ENCODE measurements around the gene MATN1. TPM values are rescaled to one million over a fixed set of nuclear protein-coding genes. Genes with fewer than 3 reads are reported as not detected.

The MATN1 gene
- total RNA-seq, 4 donors from 2014 or later: 0.98 TPM; not detected in 3

DNA sequence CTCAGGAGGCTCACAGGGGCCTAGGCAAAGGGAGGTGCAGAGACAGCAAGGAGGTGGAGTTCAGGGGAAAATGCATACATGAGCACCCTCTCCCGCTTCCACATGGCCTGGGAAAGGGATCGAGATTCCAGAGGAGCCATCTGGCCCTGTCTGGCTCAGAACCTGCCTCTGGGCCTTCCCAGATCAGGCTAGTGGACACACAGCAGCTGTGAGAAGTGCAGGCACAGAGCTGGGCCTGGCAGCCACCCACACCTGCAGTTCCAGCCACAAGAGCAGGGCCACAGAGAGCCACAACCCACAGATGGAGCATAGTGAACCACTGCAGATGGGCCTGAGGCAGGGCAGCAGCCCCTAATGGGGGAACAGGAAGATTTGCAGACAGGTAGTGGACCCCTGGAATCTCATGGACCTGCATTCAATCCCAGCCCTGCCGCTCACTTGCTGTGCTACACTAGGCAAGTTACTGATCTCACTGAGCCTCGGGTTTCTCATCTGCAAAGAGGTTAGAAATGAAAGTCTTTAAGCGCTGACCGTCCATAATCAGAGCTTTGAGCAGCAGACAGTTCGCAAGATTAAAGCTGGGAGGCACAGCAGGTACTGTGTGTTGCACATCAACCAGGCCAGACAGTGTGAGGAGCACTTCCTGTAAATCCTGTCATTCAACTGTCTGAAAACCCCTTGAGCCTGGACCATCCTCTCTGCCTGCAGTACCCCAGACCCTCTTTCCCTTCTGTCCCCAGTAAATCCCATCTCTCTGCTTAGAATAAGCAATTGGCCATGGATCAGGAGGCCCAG, 58.0 kb downstream of the MATN1 start:
- TF ChIP-seq, protein P1, sequence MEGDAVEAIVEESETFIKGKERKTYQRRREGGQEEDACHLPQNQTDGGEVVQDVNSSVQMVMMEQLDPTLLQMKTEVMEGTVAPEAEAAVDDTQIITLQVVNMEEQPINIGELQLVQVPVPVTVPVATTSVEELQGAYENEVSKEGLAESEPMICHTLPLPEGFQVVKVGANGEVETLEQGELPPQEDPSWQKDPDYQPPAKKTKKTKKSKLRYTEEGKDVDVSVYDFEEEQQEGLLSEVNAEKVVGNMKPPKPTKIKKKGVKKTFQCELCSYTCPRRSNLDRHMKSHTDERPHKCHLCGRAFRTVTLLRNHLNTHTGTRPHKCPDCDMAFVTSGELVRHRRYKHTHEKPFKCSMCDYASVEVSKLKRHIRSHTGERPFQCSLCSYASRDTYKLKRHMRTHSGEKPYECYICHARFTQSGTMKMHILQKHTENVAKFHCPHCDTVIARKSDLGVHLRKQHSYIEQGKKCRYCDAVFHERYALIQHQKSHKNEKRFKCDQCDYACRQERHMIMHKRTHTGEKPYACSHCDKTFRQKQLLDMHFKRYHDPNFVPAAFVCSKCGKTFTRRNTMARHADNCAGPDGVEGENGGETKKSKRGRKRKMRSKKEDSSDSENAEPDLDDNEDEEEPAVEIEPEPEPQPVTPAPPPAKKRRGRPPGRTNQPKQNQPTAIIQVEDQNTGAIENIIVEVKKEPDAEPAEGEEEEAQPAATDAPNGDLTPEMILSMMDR (IDR thresholded peaks at IDR 0.05): no peak
- no peak for TF ChIP-seq POLR2AphosphoS5 (IDR thresholded peaks at IDR 0.05)
- Histone ChIP-seq H3K9me3 (no peaks in the 10 kb centered on the region), H3K27ac (no peak overlapping the region), H3K36me3 (no peaks in the 10 kb centered on the region), H3K4me1 (peaks cover 33% of the 10 kb centered on the region), H3K27me3 (no peaks in the 10 kb centered on the region), H3K4me3 (no peak overlapping the region)
- WGBS: 75% methylated on average over 7 of the region's 7 CpGs
- DNase-seq (ENCODE audit: low spot score in 2 of 2): peak in 1 of 2 donors; percentile 31

DNA sequence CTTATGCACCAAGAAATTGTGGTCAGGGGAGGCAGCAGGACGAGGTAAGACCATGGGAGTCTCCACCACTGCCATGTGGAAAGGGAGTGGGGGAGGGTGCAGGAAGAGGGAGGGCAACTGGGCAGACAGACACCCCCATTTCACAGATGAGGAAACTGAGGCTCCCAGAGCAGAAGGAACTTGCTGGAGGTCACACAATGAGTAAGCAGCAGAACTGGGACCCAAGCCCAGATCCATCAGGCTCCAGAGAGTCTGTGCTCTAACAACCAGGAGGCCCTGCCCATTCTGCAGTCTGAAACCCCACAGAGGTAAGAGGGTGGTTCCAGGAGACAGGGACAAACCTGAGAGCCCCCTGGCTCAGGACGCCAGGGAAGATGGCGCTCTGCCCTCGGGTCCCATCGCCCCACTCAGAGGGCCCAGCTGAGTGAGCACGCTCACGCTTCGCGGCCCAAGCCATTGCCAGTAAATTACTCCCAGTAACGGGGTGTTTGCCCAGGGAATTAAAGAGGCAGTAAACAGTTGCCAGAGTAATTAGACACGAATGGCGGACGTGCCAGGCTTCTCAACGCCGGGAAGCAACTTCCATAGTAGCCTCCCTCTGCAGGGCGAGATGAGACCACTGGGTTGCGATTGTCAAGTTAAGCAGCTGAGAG, 59.2 kb downstream of the MATN1 start:
- peaks cover 27% of the 10 kb centered on the region for H3K4me1 ChIP-seq
- no peak overlapping the region for H3K4me3 ChIP-seq
- TF ChIP-seq POLR2AphosphoS5 (IDR thresholded peaks at IDR 0.05) (no peak), EP300 (IDR thresholded peaks at IDR 0.05) (no peak)
- TF ChIP-seq, protein P1 (IDR thresholded peaks at IDR 0.05): no peak
- H3K27ac ChIP-seq: peak overlapping the region; percentile 10
- H3K36me3 ChIP-seq: no peaks in the 10 kb centered on the region
- no peaks in the 10 kb centered on the region for H3K9me3 ChIP-seq
- WGBS: 47% methylated on average over 17 of the region's 17 CpGs
- peak in 1 of 2 donors; percentile 48 for DNase-seq (ENCODE audit: low spot score in 2 of 2)
- H3K27me3 ChIP-seq: no peaks in the 10 kb centered on the region

DNA sequence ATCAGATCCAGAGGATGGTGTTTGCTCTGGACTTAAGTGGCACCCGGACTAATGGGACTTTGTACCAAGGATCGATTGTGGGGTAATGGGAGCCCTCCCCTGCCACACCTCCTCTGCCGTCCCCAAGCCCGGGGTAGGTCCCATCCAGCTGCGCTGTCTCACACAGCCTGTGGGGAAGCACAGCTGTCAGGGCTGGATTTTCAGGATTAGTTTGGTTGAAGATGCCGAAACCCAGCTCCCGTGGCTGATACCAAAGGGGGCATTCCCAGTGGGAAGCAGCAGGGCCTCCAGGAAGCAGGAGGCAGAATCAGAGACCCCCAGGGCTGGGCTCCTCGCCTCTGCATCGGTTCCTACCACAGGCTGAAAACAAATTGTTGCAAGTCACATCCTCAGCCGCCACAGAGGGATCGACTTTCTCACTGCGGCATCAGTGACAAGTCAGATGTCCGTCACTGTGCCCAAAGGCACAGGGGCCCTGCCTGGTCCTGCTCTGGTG, 59.7 kb downstream of the MATN1 start:
- H3K4me1 ChIP-seq: peaks cover 25% of the 10 kb centered on the region
- 20% methylated on average over 1 of the region's 13 CpGs for WGBS
- no peaks in the 10 kb centered on the region for H3K9me3 ChIP-seq
- H3K27ac ChIP-seq: no peak overlapping the region
- H3K27me3 ChIP-seq: no peaks in the 10 kb centered on the region
- H3K36me3 ChIP-seq: no peaks in the 10 kb centered on the region
- TF ChIP-seq POLR2A (IDR thresholded peaks at IDR 0.05): no peak
- TF ChIP-seq, protein P1 (IDR thresholded peaks at IDR 0.05): no peak
- no peak overlapping the region for H3K4me3 ChIP-seq
- DNase-seq (ENCODE audit: low spot score in 2 of 2): peak in 1 of 2 donors; percentile 45

DNA sequence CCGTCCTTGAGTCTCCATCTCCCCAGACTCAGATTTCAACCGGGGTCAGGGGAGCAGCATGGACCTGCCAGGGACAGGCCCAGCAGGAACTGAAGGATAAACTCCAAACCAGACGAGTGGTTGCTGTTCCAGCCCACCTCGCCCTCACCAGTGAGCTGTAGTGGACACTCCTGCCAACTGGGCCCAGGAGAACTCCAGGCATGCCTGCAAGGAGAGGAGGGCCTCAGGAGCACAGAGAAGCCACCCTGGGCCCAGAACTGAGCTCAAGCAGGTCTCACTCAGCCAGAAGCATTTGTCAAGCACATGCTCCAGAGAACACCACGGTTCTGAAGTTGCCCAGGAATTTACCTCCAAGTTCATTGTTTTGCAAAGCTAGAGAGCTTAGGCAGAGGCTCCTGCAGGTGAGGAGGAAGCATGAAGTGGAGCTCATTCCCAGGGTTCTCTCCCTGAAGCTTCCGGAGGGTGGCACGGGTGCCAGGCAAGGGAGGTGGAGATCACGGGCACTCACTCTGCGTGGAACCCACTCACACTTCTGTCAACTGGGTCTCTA, 61.0 kb downstream of the MATN1 start:
- TF ChIP-seq POLR2AphosphoS5 (IDR thresholded peaks at IDR 0.05): no peak
- no peak for TF ChIP-seq POLR2A (IDR thresholded peaks at IDR 0.05)
- no peak overlapping the region for H3K27ac ChIP-seq
- H3K36me3 ChIP-seq: no peaks in the 10 kb centered on the region
- H3K4me1 ChIP-seq: peaks cover 15% of the 10 kb centered on the region
- DNase-seq (ENCODE audit: low spot score in 2 of 2): peak in 1 of 2 donors; percentile 33
- H3K4me3 ChIP-seq: no peak overlapping the region
- no peaks in the 10 kb centered on the region for H3K9me3 ChIP-seq
- H3K27me3 ChIP-seq: peaks cover 5% of the 10 kb centered on the region
- 70% methylated on average over 4 of the region's 9 CpGs for WGBS

DNA sequence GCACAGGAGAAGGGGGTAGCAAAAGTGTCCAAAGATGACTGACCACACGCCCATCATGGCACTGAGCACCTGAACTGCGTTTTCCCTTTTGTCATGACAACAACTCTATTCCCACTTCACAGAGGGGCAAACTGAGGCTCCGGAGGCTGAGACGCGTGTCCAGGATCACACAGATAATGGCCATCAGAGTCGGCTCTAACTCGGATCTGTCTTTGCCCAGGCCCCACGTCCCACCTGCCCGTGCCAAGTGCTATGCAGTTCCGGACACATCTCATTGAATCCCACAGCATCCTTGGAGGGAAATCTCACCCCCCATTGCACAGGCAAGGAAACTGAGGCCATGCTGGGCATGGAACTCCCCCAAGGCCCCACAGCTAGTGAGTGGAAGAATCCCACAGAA, 62.1 kb downstream of the MATN1 start:
- peak in 1 of 2 donors; percentile 19 for DNase-seq (ENCODE audit: low spot score in 2 of 2)
- Histone ChIP-seq H3K4me1 (peaks cover 15% of the 10 kb centered on the region), H3K27me3 (peaks cover 5% of the 10 kb centered on the region), H3K36me3 (no peaks in the 10 kb centered on the region), H3K4me3 (no peak overlapping the region), H3K9me3 (no peaks in the 10 kb centered on the region), H3K27ac (no peak overlapping the region)
- TF ChIP-seq POLR2A (IDR thresholded peaks at IDR 0.05): no peak
- TF ChIP-seq POLR2AphosphoS5 (IDR thresholded peaks at IDR 0.05): no peak
- TF ChIP-seq, protein P1 (IDR thresholded peaks at IDR 0.05): no peak
- no peak for TF ChIP-seq EP300 (IDR thresholded peaks at IDR 0.05)
- WGBS: 98% methylated on average over 7 of the region's 10 CpGs

Other genes starting within 250 kb of the MATN1 start
- gene LAPTM5, start 34.2 kb upstream of the MATN1 start, total RNA-seq: 10 to 100 TPM in 3 of 4 donors, 1 to 10 TPM in 1; 9.9 to 13.7 (median 12.2) TPM
- 10 to 100 TPM in 3 of 4 donors, 1 to 10 TPM in 1; 7.7 to 16.7 (median 15.1) TPM for gene SDC3, start 185.2 kb upstream of the MATN1 start, total RNA-seq

Measured in suprapubic skin (tissue), 4 donors.